Measurements from ENCODE around the gene TIMM21.

DNA sequence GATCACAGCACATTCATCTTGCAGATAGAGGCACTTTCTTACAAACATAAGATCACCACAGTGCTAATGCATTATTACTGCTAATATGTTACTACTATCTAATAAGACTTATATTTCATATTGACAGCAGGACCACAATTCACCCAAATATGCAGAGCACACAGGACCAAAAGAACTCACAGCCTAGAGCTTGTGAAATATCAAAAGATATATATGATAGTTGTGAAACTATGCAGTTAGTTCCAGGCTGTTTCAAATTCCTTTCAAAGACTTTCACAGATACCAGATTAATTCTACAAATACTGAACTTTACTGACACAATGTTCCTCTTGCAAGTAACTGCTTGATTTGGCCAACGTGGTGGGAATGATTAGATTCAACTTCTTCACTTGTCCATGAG lies 23.7 kb upstream of the TIMM21 start:
- TF ChIP-seq EP300 (IDR thresholded peaks at IDR 0.05; ENCODE audit: borderline replicate concordance) (no peak), EGR1 (IDR thresholded peaks at IDR 0.05) (no peak), YY1 (IDR thresholded peaks at IDR 0.05; ENCODE audit: low read depth) (no peak), TAF1 (IDR thresholded peaks at IDR 0.05; ENCODE audit: low read depth) (no peak), CEBPB (IDR thresholded peaks at IDR 0.05) (no peak), ZBTB7A (IDR thresholded peaks at IDR 0.05; ENCODE audit: low read depth) (no peak), RAD21 (IDR thresholded peaks at IDR 0.05; ENCODE audit: low read depth) (no peak), CREB1 (IDR thresholded peaks at IDR 0.05; ENCODE audit: low read depth) (no peak), TEAD4 (IDR thresholded peaks at IDR 0.05) (no peak), TCF12 (IDR thresholded peaks at IDR 0.05; ENCODE audit: low read depth) (no peak)
- TF ChIP-seq, protein P1, sequence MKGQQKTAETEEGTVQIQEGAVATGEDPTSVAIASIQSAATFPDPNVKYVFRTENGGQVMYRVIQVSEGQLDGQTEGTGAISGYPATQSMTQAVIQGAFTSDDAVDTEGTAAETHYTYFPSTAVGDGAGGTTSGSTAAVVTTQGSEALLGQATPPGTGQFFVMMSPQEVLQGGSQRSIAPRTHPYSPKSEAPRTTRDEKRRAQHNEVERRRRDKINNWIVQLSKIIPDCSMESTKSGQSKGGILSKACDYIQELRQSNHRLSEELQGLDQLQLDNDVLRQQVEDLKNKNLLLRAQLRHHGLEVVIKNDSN (IDR thresholded peaks at IDR 0.05) = no peak
- TF ChIP-seq, protein P2, sequence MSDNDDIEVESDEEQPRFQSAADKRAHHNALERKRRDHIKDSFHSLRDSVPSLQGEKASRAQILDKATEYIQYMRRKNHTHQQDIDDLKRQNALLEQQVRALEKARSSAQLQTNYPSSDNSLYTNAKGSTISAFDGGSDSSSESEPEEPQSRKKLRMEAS (IDR thresholded peaks at IDR 0.05) = no peak
- TF ChIP-seq, protein P3, sequence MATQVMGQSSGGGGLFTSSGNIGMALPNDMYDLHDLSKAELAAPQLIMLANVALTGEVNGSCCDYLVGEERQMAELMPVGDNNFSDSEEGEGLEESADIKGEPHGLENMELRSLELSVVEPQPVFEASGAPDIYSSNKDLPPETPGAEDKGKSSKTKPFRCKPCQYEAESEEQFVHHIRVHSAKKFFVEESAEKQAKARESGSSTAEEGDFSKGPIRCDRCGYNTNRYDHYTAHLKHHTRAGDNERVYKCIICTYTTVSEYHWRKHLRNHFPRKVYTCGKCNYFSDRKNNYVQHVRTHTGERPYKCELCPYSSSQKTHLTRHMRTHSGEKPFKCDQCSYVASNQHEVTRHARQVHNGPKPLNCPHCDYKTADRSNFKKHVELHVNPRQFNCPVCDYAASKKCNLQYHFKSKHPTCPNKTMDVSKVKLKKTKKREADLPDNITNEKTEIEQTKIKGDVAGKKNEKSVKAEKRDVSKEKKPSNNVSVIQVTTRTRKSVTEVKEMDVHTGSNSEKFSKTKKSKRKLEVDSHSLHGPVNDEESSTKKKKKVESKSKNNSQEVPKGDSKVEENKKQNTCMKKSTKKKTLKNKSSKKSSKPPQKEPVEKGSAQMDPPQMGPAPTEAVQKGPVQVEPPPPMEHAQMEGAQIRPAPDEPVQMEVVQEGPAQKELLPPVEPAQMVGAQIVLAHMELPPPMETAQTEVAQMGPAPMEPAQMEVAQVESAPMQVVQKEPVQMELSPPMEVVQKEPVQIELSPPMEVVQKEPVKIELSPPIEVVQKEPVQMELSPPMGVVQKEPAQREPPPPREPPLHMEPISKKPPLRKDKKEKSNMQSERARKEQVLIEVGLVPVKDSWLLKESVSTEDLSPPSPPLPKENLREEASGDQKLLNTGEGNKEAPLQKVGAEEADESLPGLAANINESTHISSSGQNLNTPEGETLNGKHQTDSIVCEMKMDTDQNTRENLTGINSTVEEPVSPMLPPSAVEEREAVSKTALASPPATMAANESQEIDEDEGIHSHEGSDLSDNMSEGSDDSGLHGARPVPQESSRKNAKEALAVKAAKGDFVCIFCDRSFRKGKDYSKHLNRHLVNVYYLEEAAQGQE (IDR thresholded peaks at IDR 0.05; ENCODE audit: low read depth) = no peak
